NCI-H2107 treated with DMSO at 0.1 percent for 48 hours (cell line): Measurements from ENCODE around the gene WDR33.
"Not testable (repeated sequence)": the region's sequence is repeated elsewhere in the genome, so short reads cannot be mapped to it uniquely, and the experiment has no call there.

Source experiments
- DNase-seq: peaks from one replicate; lab custom pipeline; 2025; ENCODE audit not compliant: unreplicated experiment; lab: John Stamatoyannopoulos, UW

WDR33 gene

DNA sequence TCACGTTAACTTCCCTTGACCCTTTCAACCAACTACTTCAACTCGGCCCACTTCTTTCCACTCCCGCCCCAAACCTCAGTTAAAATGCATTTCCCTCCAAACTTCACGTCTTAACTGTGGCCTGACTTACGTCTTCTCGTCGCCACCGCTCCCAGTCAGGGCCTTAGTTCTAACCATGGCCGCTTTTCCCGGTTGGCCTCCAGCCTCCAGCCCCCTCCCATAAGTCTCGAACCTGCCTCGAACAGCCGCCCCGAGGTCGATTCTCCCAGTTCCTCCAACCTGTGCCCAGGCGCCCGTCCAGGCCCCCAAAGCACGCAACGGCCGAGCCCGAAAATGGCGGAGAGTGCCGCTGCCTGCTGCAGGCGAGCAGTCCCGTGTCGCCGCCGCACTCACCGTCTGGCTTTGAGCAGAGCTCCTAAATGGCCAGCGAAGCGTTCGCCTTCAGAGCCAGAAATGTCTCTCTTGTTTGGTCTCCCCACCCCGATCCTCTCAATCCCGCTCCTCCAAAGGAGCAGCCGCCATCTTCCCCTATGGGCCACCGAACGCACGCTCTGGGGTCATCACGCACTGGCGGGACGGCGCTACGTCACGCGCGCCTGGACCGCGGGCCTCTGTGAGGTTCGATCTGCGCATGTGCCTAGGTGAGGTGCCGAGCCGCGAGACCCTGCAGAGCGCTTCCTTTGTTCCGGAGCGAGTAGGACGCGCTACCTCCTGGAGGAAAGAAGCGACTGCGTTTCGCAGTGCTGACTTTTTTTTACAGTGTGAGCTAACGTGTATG, at the start of gene WDR33:
Gene WDR33 (minus strand): TSS at position 553 of the 778 bp plus-strand sequence. CDS start 40,190 bp downstream, outside the sequence.
- DNase-seq = peak; percentile 91

DNA sequence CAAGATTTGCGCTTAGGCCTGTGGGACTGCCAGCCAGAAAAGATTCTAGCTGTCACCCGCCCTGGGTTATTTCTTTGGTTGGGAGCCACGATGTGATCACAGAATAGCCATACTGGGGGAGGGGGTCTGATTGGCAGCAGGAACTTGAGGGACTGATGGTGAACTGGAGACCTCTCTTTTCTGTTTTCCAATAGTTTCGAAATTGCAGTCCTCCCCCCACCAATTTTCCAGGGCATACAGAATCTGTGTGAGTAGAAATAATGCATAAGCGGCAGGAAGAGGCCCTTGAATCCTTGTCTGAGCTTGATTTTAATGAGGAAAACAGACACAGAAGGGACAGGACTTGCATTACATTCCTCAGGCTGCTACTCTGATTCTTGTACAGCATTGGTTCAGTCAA, 49.2 kb upstream of the WDR33 start:
- DNase-seq = no peak

DNA sequence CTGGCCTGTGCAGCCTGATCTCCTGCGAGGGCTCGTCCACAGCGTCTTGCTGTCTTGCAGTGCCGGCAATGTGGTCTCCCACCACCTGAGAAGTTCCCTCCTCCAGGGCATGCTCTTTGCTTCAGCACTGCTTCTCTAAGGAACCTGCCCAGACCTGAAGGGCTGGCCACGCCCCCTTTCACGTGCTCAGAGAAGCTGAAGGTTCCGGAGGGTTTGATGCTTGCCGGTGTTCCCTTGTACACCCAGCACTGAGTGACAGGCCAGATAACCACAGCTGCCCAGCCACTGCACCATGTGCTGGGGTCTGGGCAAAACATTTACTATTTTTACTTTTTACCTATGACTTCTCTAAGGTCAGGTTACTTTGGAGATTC, 48.7 kb upstream of the WDR33 start:
- DNase-seq = no peak

DNA sequence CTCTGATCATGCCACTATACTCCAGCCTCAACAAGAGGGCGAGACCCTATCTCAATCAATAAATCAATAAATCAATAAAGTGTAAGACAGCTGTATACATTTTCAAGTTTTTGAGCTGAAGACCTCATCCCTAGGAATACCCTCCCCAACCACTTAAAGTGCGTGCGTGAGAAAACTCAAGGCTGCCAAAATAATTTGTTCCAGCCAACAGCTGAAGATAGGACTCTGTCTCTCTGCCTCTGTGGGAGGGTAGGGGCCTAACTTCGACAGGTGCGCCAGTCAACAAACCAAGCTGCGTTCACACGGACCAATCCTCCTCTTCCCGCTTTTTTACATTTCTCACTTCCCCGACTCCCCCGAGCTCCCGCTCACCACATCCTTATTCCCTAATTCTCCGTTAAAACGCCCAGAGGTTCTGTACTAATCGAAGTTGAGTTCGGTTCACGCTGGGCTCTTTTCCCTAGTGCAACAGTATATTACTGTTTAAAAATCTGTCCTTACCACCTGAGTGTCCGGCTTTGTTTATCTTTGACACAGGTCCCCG, 46.4 kb upstream of the WDR33 start:
- peak; percentile 20 for DNase-seq

DNA sequence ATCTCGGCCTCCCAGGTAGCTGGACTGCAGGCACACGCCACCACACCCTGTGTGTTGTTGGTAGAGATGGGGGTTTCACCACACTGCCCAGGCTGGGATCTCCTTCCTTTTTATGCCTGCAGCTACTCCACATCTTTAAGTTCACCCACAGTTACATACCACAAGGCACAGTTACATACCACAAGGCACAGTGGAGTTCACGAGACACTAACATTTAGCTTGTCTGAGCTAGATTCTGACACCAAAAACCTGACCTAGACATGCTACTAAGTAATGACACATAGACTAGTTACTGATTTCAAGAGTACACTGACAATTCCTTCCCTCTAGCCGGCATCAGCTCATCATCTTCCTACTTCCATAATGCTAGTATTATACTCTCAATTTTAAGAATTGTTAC, 42.7 kb upstream of the WDR33 start:
- no peak for DNase-seq

DNA sequence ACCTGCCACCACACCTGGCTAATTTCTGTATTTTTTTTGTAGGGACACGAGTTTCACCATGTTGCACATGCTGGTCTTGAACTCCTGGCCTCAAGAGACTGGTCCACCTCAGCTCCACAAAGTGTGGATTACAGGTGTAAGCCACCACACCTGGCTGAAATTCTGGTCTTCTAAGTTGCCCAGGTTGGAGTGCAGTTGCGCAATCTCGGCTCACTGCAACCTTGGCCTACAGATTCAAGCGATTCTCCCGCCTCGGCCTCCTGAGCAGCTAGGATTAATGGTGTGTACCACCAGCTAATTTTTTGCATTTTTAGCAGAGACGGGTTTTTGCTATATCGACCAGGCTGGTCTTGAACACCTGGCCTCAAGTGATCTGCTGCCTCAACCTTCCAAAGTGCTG, 41.4 kb upstream of the WDR33 start:
- DNase-seq = no peak

DNA sequence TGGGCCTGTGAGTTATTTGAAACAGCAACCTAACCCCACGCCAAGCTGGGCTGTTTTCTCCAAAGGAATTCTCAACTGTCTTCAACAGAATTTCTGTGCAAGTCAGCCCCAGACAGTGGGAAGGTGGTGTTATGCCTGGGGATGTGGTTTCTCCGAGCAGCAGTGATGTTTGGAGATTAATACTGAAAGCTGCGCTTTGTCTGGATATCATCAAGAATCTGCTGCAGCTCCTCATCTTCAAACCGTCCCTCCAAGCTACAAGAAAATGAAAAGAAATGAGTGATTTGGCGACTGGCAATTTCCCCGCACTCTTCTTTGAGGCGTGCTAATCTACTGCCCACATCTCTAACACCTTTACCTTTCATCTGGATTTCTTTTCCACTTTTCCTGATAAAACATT, 37.0 kb upstream of the WDR33 start:
- no peak for DNase-seq

DNA sequence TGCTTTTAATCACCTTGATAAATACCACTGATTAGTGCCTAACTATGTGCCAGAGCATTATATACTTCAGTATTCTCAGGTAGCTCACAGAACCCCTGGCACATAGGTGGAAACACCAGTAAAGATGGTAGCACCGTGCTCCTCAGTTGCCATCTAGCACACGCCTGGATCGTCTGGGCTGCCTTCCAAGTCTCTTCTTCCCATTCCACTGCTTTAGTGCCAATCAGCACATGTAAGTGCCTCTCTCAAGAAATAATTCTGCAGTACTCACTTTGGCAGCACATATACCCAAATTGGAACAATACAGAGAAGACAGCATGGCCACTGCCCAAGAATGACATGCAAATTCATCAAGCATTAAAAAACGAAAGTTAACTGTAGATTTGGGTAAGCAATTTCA, 34.0 kb upstream of the WDR33 start:
- DNase-seq = no peak

DNA sequence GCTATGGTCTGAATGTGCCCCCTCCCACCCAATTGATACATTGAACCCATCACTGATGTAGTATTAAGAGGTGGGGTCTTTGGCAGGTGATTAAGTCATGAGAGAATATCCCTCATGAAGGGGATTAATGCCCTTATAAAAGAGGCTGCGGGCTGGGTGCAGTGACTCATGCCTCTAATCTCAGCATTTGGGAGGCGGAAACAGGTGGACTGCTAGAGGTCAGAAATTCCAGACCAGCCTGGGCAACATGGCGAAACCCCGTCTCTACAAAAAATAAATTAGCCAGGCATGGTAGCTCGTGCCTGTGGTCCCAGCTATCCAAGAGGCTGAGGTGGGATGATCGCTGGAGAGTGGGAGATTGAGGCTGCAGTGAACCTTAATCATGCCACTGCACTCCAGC, 32.7 kb upstream of the WDR33 start:
- DNase-seq = no peak

DNA sequence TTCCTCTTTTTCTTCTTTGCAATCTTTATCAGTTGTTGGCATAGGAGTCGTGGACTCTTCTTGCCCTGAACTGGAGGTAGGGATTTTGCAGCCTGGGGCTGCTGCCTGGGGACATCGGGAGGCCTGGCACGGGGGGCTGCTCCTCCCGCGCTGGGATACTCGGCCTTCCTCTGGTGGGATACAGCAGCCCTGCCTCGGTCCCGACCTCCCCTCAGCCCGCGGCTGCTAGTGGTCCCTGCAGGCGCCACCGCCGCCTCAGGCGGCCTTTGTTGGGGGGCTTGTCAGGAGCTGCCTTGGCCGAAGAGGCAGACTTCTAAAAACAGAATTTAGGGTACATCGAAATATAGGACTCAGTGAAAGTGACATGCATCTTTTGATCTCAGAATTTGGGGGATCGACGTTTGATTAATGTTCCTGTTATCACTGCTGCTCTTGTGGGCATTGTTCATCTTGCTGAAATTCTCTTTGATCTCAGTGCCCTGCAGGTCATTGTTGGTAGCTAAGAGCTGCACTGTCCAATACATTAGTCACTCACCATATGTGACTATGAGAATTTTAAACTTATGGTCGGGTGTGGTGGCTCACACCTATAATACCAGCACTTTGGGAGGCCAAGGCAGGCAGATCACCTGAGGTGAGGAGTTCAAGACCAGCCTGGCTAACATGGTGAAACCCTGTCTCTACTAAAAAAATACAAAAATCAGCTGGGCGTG, 30.7 kb upstream of the WDR33 start:
- DNase-seq = no peak

DNA sequence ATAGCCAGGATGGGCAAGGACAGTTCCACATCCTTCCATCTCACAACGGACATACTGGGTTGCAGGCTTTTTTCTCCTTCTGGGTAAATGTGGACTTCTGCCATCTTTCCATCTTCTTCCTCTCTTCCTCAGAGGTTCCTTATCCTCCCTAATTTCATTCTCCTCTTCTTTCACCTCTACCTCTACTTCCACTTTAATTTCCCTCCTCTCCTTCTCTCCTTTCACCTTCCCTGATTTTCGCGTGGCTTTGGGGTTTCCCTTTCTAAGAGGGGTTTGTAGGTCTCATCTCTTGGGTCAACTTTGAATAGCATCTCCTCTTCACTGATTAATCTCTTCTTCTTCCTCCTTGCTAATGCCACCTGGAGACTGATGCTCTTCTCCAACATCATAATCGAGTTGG, 29.9 kb upstream of the WDR33 start:
- no peak for DNase-seq

DNA sequence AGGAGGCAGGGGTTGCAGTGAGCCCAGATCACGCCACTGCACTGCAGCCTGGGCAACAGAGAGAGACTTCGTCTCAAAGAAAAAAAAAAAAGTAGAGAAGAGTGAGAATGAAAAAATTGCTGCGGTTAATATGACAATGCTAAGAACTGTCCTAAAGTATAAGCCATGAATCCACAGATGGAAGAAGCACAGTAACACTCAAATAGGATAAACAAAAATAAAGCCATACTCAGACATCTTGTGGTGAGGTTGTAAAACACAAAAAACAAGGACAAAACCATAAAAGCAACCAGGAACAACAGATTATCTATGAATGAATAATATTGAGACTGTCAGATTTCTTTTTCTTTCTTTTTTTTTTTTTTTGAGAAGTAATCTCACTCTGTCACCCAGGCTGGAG, 24.0 kb upstream of the WDR33 start:
- no peak for DNase-seq

DNA sequence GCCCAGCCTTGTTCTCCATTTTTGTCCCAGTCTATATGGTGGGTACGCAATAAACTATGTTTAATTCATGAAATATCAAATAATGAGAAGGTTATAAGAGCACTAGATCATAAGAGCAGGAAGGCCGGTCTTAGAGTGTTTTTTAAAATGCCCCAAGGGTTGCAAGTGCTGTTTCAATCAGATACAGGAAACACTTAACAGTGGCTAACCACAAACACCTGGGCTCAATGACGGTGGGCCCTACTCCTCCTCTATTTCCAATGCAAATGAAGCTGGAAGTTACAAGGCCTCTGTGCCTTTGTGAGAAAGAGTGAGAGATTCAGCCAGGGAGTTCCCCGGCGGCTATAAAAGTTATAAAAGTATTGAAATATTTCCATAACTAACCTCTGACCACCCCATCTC, 18.9 kb upstream of the WDR33 start:
- DNase-seq = peak; percentile 86

DNA sequence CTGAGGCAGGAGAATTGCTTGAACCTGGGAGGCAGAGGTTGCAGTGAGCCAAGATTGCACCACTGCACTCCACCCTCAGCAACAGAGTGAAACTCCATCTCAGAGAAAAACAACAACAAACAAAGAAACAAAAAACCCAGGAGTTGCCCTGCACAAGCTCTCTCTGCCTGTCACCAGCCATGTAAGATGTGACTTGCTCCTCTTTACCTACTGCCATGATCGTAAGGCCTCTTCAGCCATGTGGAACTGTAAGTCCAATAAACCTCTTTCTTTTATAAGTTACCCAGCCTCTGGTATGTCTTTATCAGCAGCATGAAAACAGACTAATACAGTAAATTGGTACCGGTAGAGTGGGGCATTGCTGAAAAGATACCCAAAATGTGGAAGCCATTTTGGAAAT, 15.7 kb upstream of the WDR33 start:
- DNase-seq = not testable (repeated sequence)

DNA sequence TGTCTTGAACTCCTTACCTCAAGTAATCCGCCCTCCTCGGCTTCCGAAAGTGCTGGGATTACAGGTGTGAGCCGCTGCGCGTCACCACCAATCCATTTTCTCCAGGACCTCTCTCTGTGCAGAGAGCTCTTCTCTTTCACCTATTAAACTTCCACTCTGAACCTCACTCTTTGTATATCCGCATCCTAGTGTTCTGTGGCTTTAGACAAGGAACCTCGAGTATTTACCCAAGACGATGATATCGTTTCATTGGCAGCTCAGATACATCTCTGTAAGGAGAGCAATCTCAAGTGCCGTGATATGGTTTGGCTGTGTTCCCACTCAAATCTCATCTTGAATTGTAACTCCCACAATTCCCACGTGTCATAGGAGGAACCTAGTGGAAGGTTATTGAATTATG, 15.1 kb upstream of the WDR33 start:
- DNase-seq = peak; percentile 40

DNA sequence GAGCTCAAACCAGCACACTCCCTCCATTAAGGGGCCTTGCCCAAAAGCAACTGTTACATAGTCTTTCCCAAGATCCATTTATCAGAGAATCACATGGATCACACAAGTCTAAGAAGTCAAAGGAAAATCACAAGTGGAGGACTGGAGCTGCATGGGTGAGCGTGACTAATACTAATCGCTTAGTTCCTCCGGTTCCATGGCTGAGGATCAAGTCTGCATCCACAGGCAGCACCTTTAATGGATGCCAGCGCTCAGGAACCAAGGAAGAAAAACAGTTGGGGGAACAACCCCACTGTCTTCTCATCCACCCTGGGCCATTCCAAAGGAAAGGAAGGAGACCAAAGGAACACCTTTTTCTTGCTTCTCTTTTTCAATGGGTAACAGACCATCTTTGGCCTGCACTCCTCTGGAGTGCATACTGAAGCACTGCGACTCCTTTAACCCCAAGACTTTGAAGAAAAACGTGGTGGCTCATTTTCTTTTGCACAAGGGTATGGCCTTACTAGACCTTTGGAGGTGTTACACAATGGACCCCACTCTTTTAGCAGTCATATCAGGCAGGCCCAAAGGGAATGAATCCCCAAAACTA, 9.2 kb upstream of the WDR33 start:
- no peak for DNase-seq

DNA sequence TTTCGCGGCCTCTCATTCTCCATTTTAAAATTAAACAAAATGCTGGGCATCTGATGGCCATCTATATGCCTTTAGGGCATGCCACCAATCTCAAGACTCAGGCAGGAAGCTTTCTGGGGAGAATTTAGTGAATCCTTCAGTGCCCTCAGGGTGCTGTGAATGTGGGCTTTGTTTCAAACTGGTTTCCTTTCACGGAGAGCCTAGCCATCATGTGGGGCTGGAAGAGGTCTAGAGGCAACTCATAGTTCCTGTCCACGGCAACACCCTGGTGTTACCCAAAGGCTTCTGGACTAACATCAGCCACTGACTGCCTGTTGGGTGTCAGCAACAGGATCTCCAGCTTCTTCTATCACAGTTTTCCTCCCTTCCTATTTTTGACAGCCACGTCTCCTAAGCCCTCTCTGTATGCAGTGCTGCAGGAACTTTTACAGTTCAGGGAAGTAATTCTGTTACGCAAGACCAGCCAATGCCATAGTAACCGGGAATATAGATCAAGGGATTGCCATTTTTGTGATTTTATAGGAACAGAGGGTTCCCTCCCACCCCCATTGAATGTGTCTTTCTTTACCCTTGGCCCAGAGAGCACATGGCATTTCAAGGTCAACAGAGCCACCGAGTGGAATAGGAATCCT, 7.9 kb upstream of the WDR33 start:
- no peak for DNase-seq

DNA sequence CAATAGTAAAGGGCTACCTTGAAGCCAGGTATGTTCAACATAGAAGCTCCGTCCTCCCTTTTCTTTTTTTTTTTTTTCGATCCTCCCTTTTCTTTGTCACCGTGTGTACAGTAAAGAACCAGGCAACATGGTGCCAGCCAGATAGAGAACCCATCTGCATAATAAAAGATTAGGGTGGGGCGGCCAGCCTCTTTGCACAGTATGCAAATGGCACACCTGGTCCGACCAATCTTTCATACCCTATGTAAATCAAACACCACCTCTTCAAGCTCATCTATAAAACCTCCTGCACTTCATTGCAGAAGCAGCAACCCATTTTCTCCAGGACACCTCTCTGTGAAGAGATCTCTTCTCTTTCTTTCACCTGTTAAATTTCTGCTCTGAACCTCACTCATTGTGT, 7.3 kb upstream of the WDR33 start:
- no peak for DNase-seq

DNA sequence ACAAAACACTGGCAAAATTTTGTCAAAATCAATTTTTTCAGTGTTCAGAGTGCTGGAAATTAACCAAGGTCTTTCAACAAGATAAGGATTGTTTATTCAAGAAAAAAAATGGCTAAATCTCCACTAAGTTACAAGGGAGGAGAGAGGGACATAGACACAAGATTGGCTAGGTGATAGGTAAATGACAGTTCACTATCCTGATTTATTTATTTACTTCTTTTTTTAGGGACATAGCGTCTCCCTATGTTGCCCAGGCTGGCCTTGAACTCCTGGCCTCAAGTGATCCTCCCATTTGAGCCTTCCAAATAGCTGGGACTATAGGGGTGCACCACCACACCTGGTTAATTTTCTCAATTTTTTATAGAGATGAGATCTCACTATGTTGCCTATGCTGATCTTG, 3.7 kb upstream of the WDR33 start:
- DNase-seq = no peak

DNA sequence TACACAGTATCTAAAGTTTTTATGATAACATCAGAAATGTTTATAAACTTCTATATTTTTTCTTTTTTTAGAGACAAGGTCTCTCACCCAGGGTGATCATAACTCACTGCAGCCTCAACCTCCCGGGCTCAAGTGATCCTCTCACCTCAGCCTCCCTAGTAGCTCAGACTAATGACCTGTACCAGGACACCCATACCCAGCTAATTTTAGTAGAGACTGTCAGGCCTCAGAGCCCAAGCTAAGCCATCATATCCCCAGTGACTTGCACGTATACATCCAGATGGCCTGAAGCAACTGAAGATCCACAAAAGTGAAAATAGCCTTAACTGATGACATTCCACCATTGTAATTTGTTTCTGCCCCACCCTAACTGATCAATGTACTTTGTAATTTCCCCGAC, 1.5 kb upstream of the WDR33 start:
- not testable (repeated sequence) for DNase-seq
